ENCODE results near the gene HOXC5. TPM values are rescaled to one million over a fixed set of nuclear protein-coding genes. Genes with fewer than 3 reads are reported as not detected.

HOXC5 gene
- total RNA-seq, 4 donors from 2014 or later = 0.36 to 1.4 TPM; not detected in 2

- intact Hi-C loops (cut with DNase I; ENCODE audit: low total_unique reads) (no loop called here), in situ Hi-C loops (cut with MboI; ENCODE audit: low sequenced_read_pairs in 4 of 4) (no loop called here)
- DNase-seq = no peak
- TF ChIP-seq, protein P1, sequence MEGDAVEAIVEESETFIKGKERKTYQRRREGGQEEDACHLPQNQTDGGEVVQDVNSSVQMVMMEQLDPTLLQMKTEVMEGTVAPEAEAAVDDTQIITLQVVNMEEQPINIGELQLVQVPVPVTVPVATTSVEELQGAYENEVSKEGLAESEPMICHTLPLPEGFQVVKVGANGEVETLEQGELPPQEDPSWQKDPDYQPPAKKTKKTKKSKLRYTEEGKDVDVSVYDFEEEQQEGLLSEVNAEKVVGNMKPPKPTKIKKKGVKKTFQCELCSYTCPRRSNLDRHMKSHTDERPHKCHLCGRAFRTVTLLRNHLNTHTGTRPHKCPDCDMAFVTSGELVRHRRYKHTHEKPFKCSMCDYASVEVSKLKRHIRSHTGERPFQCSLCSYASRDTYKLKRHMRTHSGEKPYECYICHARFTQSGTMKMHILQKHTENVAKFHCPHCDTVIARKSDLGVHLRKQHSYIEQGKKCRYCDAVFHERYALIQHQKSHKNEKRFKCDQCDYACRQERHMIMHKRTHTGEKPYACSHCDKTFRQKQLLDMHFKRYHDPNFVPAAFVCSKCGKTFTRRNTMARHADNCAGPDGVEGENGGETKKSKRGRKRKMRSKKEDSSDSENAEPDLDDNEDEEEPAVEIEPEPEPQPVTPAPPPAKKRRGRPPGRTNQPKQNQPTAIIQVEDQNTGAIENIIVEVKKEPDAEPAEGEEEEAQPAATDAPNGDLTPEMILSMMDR (IDR thresholded peaks at IDR 0.05 in 4 of 5, conservative IDR thresholded peaks at IDR 0.05 in 1 of 5) = no peak
- TF ChIP-seq POLR2A (IDR thresholded peaks at IDR 0.05) = no peak
- Histone ChIP-seq H3K27ac (peak overlapping the region in 1 of 4 donors; percentile 8), H3K27me3 (no peaks in the 10 kb centered on the region), H3K36me3 (no peaks in the 10 kb centered on the region), H3K4me3 (no peak overlapping the region), H3K9me3 (no peaks in the 10 kb centered on the region), H3K4me1 (peaks cover 19 to 29% of the 10 kb centered on the region in 2 donors)
- no peak for ATAC-seq
Observed at GRCh38 chr12:54036620-54037359, 3.9 kb downstream of the HOXC5 start.

DNA sequence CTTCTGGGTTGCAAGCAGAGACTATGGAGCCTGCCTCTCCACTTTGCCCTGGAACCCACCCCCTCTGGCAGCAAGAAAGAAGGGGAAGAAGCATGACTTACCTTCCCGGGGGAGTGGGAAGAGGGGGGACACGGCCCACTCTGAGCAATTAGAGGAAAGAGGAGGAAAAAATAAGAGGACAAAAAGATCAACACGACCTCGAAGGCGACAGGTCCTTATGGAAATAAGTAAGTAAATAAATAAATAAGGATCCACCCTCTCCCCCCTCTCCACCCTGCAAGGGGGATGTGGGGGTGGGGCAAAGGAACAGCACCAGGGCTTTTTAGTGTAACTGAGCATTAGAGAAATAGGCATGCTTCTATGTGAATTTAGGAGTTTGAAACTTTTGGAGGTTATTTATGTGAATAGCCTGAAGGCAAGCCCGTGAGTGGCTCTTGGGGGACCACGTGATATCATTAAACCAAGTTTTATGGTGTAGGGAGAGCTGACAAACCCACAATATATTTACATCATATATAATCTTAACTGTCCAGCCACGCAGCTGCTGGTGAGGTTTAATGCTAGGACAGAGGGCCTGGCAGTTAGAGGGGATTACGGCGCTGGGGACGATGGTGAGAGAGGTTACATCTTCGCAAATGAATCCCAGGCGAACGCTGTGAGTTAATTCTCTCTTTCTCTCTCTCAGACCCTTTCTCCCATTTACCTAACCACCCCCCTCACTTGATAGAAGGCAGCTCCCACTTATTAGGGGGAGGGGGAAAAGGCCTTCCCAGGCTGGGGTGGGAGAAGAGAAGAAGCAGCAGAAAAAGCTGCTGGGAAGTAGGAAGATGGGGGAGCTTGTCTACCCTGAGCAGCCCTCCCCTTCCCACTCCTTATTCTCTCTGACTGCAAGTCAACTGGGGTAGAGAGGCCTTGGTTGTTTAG is 4.8 kb downstream of the HOXC5 start:
- intact Hi-C loops (cut with DNase I; ENCODE audit: low total_unique reads) = no loop called here

DNA sequence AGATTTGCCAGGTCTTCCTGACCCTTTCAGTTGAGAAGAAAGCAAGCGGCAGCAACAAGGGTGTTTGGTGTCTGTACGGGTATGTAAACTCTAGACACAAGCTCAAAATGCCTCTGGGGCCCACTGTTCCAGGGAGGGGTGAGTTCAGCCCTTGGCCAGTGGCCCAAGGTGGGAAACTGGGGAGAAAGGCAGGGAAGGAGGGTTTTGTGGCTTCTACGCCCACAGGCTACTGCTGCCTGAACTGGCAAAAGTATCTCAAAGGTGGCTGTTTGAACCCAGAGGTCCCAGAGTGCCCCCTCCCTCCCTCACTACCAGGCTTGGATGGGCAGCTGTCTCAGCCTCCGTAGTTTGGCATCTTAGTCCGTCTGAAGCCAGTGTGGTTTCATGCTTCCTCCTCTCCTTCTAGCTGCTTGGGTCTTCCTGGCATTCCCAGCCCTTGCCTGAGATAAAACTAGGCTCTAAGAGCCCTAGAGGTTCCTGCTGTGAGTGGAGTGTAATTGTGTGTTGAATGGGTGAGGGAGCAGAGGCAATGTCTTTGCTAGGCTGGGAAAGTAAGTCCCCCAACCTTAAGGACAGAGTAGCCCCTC is 5.5 kb downstream of the HOXC5 start:
- H3K27me3 ChIP-seq = no peaks in the 10 kb centered on the region
- no peaks in the 10 kb centered on the region for H3K9me3 ChIP-seq
- H3K4me3 ChIP-seq = no peak overlapping the region
- peaks cover 16 to 28% of the 10 kb centered on the region in 2 donors for H3K4me1 ChIP-seq
- peak overlapping the region in 3 of 4 donors; percentile 63 to 68 (median 67) for H3K27ac ChIP-seq
- intact Hi-C loops (cut with DNase I; ENCODE audit: low total_unique reads) (no loop called here), in situ Hi-C loops (cut with MboI; ENCODE audit: low sequenced_read_pairs in 4 of 4) (no loop called here)
- TF ChIP-seq, protein P1 (IDR thresholded peaks at IDR 0.05 in 4 of 5, conservative IDR thresholded peaks at IDR 0.05 in 1 of 5) = no peak
- no peak for TF ChIP-seq POLR2A (IDR thresholded peaks at IDR 0.05)
- no peak for DNase-seq
- H3K36me3 ChIP-seq = no peaks in the 10 kb centered on the region
- no peak for ATAC-seq

More for the DNA sequence above, 4.8 kb downstream of the HOXC5 start:
- Histone ChIP-seq H3K4me1 (peaks cover 12 to 24% of the 10 kb centered on the region in 2 donors), H3K4me3 (no peak overlapping the region), H3K27me3 (no peaks in the 10 kb centered on the region), H3K36me3 (no peaks in the 10 kb centered on the region), H3K27ac (peak overlapping the region in 3 of 4 donors; percentile 63 to 68 (median 67)), H3K9me3 (no peaks in the 10 kb centered on the region)
- no peak for DNase-seq
- ATAC-seq = no peak
- in situ Hi-C loops (cut with MboI; ENCODE audit: low sequenced_read_pairs in 4 of 4) = no loop called here
- TF ChIP-seq, protein P1 (IDR thresholded peaks at IDR 0.05 in 4 of 5, conservative IDR thresholded peaks at IDR 0.05 in 1 of 5) = no peak
- TF ChIP-seq POLR2A (IDR thresholded peaks at IDR 0.05) = no peak

GRCh38 chr12:54038871-54039414 is 6.1 kb downstream of the HOXC5 start:
- H3K27me3 ChIP-seq = no peaks in the 10 kb centered on the region
- no peaks in the 10 kb centered on the region for H3K9me3 ChIP-seq
- H3K4me3 ChIP-seq = no peak overlapping the region
- in situ Hi-C loops (cut with MboI; ENCODE audit: low sequenced_read_pairs in 4 of 4) = no loop called here
- H3K4me1 ChIP-seq = peaks cover 19 to 32% of the 10 kb centered on the region in 2 donors
- peak; percentile 69 to 84 for DNase-seq
- intact Hi-C loops (cut with DNase I; ENCODE audit: low total_unique reads) = no loop called here
- TF ChIP-seq POLR2A (IDR thresholded peaks at IDR 0.05) = no peak
- TF ChIP-seq, protein P1 (IDR thresholded peaks at IDR 0.05 in 4 of 5, conservative IDR thresholded peaks at IDR 0.05 in 1 of 5) = no peak
- ATAC-seq = peak; percentile 61 to 85
- peak overlapping the region; percentile 25 to 68 (median 65) for H3K27ac ChIP-seq
- no peaks in the 10 kb centered on the region for H3K36me3 ChIP-seq
